Heart left ventricle (tissue), 13 donors: Measurements from ENCODE around the gene DHCR24.

ENCODE experiments used
- POLR2A ChIP-seq, 2 donors: fragments of 450-650 bp; IDR thresholded peaks; one replicate each; pipeline ENCODE4 v1.6.1; 2017; ENCODE audit warnings: antibody characterized with exemption in 2 of 2, mild to moderate bottlenecking in 2 of 2, moderate library complexity in 2 of 2
- TF ChIP-seq, protein P1 (sequence below), 12 donors: fragments of 200-600 bp; sonication (generic) in 4 of 12; IDR thresholded peaks; one replicate each; pipeline versions ENCODE4 v1.5.0 to v1.8.0; 2018 to 2022; ENCODE audit warnings: antibody characterized with exemption in 12 of 12, mild to moderate bottlenecking in 5 of 12
- donor health status: ischemic (EF 13 %, LVEDD 7.1; RV severe dilation, severe dysfunction).
- donor health status: DM: no; HTN: yes; CAD: no.
- donor health status: DM: no; HTN: no; CAD: no.
- donor health status: ischemic (EF 25% LVEDD 6.9; RV normal size, moderate dysfunction).
- donor health status: ischemic (EF 25% LVEDD 5.7; RV mildly dilated, moderate dysfunction).
- donor health status: ischemic (EF 35%, LVEDD 5.7; RV mildly dilated, moderate dysfunction).
- donor health status: nonischemic (EF 11% LVEDD 7.7; RV severe dilation, severe dysfunction).
- donor health status: DM: yes; HTN: yes; CAD: no.
- donor health status: PGD.
- donor health status: ischemic (EF 29% LVEDD 5.4; RV normal size, mild dysfunction).
- donor health status: nonischemic (EF 23%, LVEDD 6.1; RV moderate dilation, normal function).

GRCh38 chr1:54816130-54816529 lies 70.9 kb downstream of the DHCR24 start:
- TF ChIP-seq, protein P1, sequence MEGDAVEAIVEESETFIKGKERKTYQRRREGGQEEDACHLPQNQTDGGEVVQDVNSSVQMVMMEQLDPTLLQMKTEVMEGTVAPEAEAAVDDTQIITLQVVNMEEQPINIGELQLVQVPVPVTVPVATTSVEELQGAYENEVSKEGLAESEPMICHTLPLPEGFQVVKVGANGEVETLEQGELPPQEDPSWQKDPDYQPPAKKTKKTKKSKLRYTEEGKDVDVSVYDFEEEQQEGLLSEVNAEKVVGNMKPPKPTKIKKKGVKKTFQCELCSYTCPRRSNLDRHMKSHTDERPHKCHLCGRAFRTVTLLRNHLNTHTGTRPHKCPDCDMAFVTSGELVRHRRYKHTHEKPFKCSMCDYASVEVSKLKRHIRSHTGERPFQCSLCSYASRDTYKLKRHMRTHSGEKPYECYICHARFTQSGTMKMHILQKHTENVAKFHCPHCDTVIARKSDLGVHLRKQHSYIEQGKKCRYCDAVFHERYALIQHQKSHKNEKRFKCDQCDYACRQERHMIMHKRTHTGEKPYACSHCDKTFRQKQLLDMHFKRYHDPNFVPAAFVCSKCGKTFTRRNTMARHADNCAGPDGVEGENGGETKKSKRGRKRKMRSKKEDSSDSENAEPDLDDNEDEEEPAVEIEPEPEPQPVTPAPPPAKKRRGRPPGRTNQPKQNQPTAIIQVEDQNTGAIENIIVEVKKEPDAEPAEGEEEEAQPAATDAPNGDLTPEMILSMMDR (IDR thresholded peaks at IDR 0.05): no peak
- TF ChIP-seq POLR2A (IDR thresholded peaks at IDR 0.05): no peak
